ENCODE data around the gene HDAC8. TPM values are rescaled to one million over a fixed set of nuclear protein-coding genes. Genes with fewer than 3 reads are reported as not detected.

Gene HDAC8
- total and polyA plus RNA-seq, 8 donors = 8.5 to 21.6 (median 14.6) TPM

DNA sequence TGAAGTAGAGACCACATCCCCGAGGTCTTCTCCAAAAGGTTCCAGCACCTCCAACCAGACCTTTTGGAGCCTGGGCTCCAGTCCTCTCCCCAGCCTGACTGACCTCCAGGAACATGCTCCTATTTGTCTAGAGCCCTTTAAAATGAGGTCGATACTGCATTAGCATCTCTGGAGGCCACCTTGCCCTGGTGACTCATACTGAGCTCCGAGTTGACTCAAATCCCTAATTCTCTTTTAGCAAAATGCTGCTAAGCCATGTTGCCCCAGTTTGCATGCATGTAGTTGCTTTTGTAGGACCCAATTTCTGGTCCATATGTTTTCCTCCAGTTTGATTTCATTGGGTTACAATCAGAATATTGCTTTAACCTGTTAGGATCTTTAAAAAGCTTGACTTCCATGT lies 223.5 kb downstream of the HDAC8 start:
- no peak overlapping the region for H3K4me3 ChIP-seq
- FAIRE-seq (no peak), DNase-seq (no peak), ATAC-seq (no peak)
- H3K4me1 ChIP-seq = no peaks in the 10 kb centered on the region
- TF ChIP-seq, protein P1, sequence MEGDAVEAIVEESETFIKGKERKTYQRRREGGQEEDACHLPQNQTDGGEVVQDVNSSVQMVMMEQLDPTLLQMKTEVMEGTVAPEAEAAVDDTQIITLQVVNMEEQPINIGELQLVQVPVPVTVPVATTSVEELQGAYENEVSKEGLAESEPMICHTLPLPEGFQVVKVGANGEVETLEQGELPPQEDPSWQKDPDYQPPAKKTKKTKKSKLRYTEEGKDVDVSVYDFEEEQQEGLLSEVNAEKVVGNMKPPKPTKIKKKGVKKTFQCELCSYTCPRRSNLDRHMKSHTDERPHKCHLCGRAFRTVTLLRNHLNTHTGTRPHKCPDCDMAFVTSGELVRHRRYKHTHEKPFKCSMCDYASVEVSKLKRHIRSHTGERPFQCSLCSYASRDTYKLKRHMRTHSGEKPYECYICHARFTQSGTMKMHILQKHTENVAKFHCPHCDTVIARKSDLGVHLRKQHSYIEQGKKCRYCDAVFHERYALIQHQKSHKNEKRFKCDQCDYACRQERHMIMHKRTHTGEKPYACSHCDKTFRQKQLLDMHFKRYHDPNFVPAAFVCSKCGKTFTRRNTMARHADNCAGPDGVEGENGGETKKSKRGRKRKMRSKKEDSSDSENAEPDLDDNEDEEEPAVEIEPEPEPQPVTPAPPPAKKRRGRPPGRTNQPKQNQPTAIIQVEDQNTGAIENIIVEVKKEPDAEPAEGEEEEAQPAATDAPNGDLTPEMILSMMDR (IDR thresholded peaks at IDR 0.05) = no peak
- no peak overlapping the region for H3K27ac ChIP-seq
- H3K27me3 ChIP-seq = no peaks in the 10 kb centered on the region
- H3K9me3 ChIP-seq = no peaks in the 10 kb centered on the region
- no peaks in the 10 kb centered on the region for H3K36me3 ChIP-seq
- intact Hi-C loops (cut with DNase I) = no loop called here
- WGBS, 2 donors = 62 to 91% methylated on average over 3 of the region's 3 CpGs

DNA sequence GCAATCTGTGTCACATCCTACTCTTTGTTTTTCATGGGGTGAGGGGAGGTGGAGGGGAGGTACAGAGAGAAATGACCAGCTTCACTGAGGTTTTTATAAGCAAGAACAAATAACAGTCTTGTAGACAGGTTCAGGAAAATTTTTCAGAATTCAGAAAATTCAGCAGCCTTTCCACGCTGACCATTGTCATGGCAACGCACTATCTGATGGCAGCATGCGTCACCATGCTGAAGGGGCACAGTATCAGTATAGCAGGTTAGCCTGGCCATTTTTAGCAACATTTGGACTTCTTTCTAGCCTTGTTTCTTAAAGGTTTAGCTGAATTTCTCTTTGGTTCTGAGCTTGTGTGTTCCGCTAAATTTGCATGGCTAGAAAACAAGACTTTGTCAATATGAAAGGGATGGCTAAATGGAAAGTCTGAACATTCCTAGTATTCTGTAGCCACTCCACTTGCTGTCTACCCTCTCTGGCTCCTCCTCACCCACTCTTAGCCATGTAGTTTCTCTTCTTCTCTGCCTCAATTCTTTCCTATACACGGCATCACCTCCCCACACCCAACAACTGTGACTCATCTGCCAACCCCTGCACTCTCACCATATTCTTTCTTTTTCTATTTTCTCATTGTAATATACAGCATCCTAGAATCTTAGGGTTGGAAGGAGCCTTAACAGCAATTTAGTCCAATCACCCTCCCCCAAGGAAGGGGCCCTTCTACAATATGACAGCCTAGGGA lies 224.2 kb downstream of the HDAC8 start:
- no peaks in the 10 kb centered on the region for H3K9me3 ChIP-seq
- no peaks in the 10 kb centered on the region for H3K36me3 ChIP-seq
- FAIRE-seq = no peak
- intact Hi-C loops (cut with DNase I) = no loop called here
- no peaks in the 10 kb centered on the region for H3K4me1 ChIP-seq
- WGBS, 2 donors = 83 to 99% methylated on average over 5 of the region's 5 CpGs
- ATAC-seq = no peak
- TF ChIP-seq, protein P1 (IDR thresholded peaks at IDR 0.05) = no peak
- H3K4me3 ChIP-seq = no peak overlapping the region
- DNase-seq = no peak
- no peaks in the 10 kb centered on the region for H3K27me3 ChIP-seq
- H3K27ac ChIP-seq = no peak overlapping the region

DNA sequence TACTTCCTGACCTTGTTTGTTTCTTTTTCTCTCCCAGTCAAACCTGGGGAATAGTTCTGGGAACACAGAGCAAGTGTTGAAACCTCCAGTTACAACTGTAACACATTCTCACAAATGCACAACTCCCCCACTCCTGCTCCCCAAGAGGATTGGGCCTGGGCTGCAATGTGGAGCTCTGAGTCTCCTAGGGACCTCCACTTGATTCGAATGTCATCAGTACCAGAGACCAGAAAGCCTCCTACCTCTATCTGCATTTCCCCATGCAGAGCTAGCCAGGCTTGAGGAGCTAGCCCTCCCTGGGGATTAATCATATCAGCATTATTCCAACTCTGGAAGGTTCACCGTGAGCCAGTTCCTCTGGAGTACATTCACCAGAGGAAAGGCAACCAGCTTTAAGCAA lies 225.3 kb downstream of the HDAC8 start:
- ATAC-seq (no peak), FAIRE-seq (no peak), DNase-seq (no peak)
- H3K9me3 ChIP-seq = no peaks in the 10 kb centered on the region
- no peaks in the 10 kb centered on the region for H3K36me3 ChIP-seq
- intact Hi-C loops (cut with DNase I) = no loop called here
- WGBS, 2 donors = 34 to 74% methylated on average over 2 of the region's 2 CpGs
- H3K27me3 ChIP-seq = no peaks in the 10 kb centered on the region
- H3K4me1 ChIP-seq = no peaks in the 10 kb centered on the region
- H3K27ac ChIP-seq = no peak overlapping the region
- H3K4me3 ChIP-seq = no peak overlapping the region
- TF ChIP-seq, protein P1 (IDR thresholded peaks at IDR 0.05) = no peak

DNA sequence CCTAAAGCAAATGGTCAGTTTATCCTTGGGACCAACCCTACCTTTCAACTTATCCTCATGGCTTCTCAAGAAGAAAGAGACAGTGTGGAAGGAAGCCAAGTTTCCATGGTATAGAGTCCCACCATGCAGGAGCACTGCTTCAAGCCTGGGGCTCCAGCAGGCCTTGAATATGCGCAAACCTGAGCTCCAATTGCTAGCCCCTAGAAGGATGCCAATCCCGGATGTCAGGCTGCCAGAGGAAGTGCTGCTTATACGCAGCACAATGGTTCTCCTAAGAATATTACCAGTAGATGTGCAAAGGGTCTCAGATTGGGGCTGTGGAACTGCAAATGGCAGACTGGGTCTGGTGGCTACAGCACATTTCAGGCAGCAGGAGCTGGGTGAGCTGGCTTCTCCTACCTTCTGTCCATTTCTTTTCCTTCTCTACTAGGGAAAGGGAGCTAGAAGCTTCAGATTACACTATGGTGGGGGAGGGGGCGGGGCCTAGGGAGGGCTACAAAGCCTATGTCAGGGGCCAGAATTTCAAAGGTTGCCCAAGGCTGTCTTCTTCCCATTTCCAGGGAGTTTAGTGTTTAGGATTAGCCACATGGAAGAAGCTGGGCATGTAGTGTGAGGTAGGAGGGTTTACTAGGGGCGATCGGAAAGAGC lies 226.2 kb downstream of the HDAC8 start:
- H3K36me3 ChIP-seq = no peaks in the 10 kb centered on the region
- no peaks in the 10 kb centered on the region for H3K4me1 ChIP-seq
- no peak for FAIRE-seq
- DNase-seq = no peak
- no peak overlapping the region for H3K27ac ChIP-seq
- no peaks in the 10 kb centered on the region for H3K9me3 ChIP-seq
- WGBS, 2 donors = 58 to 95% methylated on average over 6 of the region's 6 CpGs
- TF ChIP-seq, protein P1 (IDR thresholded peaks at IDR 0.05) = no peak
- H3K27me3 ChIP-seq = no peaks in the 10 kb centered on the region
- H3K4me3 ChIP-seq = no peak overlapping the region
- intact Hi-C loops (cut with DNase I) = no loop called here
- no peak for ATAC-seq

DNA sequence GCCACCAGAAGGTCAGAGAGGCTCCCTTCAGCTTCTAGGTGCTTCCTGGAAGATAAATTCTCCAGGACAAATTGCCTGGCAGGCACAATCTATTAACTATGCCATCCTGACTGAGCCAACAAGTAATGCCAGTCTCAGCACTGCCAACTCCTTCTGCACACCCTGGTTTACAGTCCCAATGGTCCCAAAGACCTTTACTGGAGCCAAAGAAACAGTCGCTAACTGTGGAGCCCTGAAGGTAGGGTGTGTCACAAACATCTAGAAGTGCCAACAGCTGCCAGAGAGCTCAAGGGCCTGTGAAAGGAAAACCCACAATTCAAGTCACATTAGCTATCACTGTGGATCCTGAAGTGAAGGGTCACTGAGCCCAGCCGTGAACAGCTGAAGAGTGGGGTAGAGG lies 232.0 kb downstream of the HDAC8 start:
- Histone ChIP-seq H3K27me3 (no peaks in the 10 kb centered on the region), H3K27ac (no peak overlapping the region), H3K36me3 (no peaks in the 10 kb centered on the region), H3K4me1 (no peaks in the 10 kb centered on the region), H3K4me3 (no peak overlapping the region), H3K9me3 (no peaks in the 10 kb centered on the region)
- intact Hi-C loops (cut with DNase I) = no loop called here
- TF ChIP-seq, protein P1 (IDR thresholded peaks at IDR 0.05) = no peak
- no peak for ATAC-seq
- WGBS, 2 donors = 83 to 93% methylated on average over 2 of the region's 2 CpGs
- DNase-seq = no peak
- FAIRE-seq = no peak

Data from pancreas (tissue), 10 donors.